GM12872 (cell line): ENCODE data around the gene ARHGEF28.

Experiments
- CTCF ChIP-seq: IDR thresholded peaks from 3 replicates; pipeline ENCODE4 v1.5.1; 2011; ENCODE audit warnings: low read depth, mild to moderate bottlenecking, low read length, moderate library complexity; ENCODE audit not compliant: insufficient read depth

Gene ARHGEF28

DNA sequence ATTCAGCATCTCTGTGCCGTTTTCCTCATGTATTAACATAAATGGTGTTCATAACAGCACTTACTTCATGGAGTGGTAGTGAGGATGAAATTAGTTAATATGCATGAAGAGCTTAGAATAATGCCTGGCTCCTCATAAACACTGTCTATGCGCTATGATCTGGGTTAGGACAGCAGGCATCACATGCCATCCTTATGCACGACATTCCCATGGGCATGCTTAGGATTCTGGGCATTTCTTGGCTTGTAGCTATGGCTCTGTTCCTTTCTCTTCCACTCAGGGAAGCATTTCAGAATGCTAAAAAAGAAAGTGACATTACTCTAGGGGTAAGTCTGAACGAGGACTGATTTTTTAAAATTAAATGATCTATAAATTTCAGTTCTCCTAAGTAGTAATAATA lies 349.8 kb downstream of the ARHGEF28 start:
- TF ChIP-seq CTCF = no peak

GRCh38 chr5:73977146-73977545 lies 351.1 kb downstream of the ARHGEF28 start:
- TF ChIP-seq CTCF = no peak

- no peak for TF ChIP-seq CTCF
Measured at GRCh38 chr5:73979321-73979720, 353.3 kb downstream of the ARHGEF28 start.

DNA sequence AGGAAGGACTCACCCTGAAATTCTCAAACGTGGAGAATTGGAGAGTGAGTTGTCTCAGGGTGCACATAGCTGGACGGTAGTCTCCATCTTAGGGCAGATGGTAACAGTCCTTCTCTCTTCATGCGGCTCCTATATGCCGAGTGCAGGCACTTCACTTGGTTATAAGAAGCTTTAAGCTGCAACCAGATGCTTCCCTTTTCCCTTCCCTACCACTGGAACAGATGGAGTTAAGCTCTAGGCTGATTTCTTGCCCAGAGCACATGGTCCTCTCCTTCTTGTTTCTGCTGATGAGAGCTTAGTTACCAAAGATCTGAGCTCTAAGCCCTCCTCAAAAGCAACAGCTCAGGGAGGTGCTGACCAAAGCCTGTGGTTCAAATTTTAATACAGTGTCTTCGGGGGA lies 355.7 kb downstream of the ARHGEF28 start:
- no peak for TF ChIP-seq CTCF

DNA sequence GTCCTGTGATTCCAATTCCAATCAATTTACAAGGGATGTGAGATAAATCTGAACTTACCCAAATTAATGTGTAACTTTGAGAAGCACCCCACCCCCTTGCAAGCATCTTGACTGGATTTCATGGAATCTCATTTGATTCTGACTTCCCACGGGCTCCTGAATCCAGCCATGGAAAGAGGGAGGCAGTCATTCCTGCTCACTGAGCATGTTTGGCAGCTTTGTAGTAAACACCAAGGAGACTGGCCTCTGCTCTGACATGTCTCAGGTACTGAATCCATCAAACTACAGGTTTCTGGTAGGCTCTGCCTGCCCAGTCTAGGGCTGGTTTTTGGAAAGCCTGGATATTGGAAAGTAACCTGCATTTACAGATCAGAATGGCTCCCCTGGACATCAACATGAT lies 357.6 kb downstream of the ARHGEF28 start:
- no peak for TF ChIP-seq CTCF

DNA sequence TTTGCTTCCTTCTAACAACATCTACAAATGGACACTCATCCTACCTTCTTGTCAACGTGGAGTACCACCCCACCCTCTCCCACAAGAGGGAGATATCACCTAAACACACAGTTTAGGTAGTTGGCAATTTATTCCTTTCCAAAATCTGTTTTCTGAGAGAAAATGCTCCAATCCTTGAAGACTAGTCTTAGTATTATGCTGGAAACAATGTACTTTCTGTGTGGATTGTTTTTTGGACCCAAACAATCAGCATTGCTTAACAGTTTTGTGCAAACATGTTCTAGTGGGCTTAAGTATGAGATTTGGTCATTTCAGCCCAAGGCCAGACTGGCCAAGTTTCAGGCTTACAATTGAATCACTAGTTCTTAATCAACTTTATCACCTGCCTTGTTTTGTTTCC lies 359.1 kb downstream of the ARHGEF28 start:
- TF ChIP-seq CTCF = no peak

GRCh38 chr5:73986729-73987128 lies 360.7 kb downstream of the ARHGEF28 start:
- TF ChIP-seq CTCF = no peak

GRCh38 chr5:73987915-73988314 lies 361.9 kb downstream of the ARHGEF28 start:
- no peak for TF ChIP-seq CTCF
